ENCODE results near the gene MAP9. TPM values are rescaled to one million over a fixed set of nuclear protein-coding genes. Genes with fewer than 3 reads are reported as not detected.

The MAP9 gene
- total and polyA plus RNA-seq, 2 donors (not counting 3 experiments of a cell fraction or from before 2014, with no cell fraction given), result 0.17 to 1.3 TPM

- POLR2A ChIA-PET, result no interaction called here
- Histone ChIP-seq H3K4me3 (replicated peaks in 1 of 3; ENCODE audit: insufficient read depth in 1 of 3, low read depth in 1 of 3, low read length in 3 of 3) (no peak overlapping the region), H3K27me3 (ENCODE audit: control insufficient read depth in 2 of 2, insufficient read depth in 2 of 2, low read length in 2 of 2) (peaks cover 2 to 4% of the 10 kb centered on the region in 2 experiments), H3K4me1 (ENCODE audit: control insufficient read depth, extremely low read depth, insufficient read depth, low read length) (no peaks in the 10 kb centered on the region), H3K4me2 (ENCODE audit: insufficient read depth, low read length) (no peak overlapping the region), H3K36me3 (ENCODE audit: control insufficient read depth in 2 of 2, extremely low read depth in 1 of 2, insufficient read depth in 2 of 2, low read length in 2 of 2) (no peaks in the 10 kb centered on the region), H4K20me1 (replicated peaks; ENCODE audit: control insufficient read depth, extremely low read depth, insufficient read depth, low read length) (no peaks in the 10 kb centered on the region), H2AFZ (ENCODE audit: low read depth, low read length) (no peak overlapping the region), H3K79me2 (ENCODE audit: control insufficient read depth, insufficient read depth, low read length) (no peaks in the 10 kb centered on the region), H3K9ac (replicated peaks; ENCODE audit: extremely low read depth, insufficient read depth, low read length) (no peak overlapping the region), H3K27ac (ENCODE audit: insufficient read depth, low read depth, low read length) (no peak overlapping the region), H3K9me1 (replicated peaks; ENCODE audit: control insufficient read depth, extremely low read depth, insufficient read depth, low read length) (no peaks in the 10 kb centered on the region), H3K9me3 (replicated peaks; ENCODE audit: control insufficient read depth, insufficient read depth, low read length) (no peaks in the 10 kb centered on the region)
- CTCF ChIA-PET, result interaction anchor here (1.0 to 2.8 kb wide), 7 partner anchors 9 to 553 kb away, joined by 3 to 20 read pairs (median 4); partner anchors contain the start of gene CTSO
- intact Hi-C loops (cut with micrococcal nuclease), result loop anchor here (5.0 kb wide), 1 partner anchor 977 kb away; no protein-coding TSS in a partner anchor
- BruUV-seq (replicated peaks), result no TSS peak
- FAIRE-seq (no peak), DNase-seq (ENCODE audit: low read depth, low spot score) (no peak)
- TF ChIP-seq MYC (IDR thresholded peaks at IDR 0.05; ENCODE audit: low read depth, low read length) (no peak), EZH2 (IDR thresholded peaks at IDR 0.05; ENCODE audit: borderline replicate concordance, low read depth, low read length, severe bottlenecking) (no peak), JUN (IDR thresholded peaks at IDR 0.05; ENCODE audit: borderline replicate concordance, insufficient read depth, insufficient read length, low read depth) (no peak), FOS (IDR thresholded peaks at IDR 0.05; ENCODE audit: borderline replicate concordance, insufficient read depth, low read length) (no peak), POLR2AphosphoS5 (IDR thresholded peaks at IDR 0.05; ENCODE audit: insufficient read depth, low read depth, low read length) (no peak), CTCF (IDR thresholded peaks at IDR 0.05; ENCODE audit: extremely low read depth in 1 of 2, insufficient read depth in 1 of 2, low read depth in 1 of 2, low read length in 2 of 2) (no peak), MAX (IDR thresholded peaks at IDR 0.05; ENCODE audit: insufficient read depth, insufficient read length) (no peak), POLR2A (IDR thresholded peaks at IDR 0.05; ENCODE audit: low read depth, low read length) (no peak), GATA2 (IDR thresholded peaks at IDR 0.05; ENCODE audit: insufficient read depth, insufficient read length, low read depth, low read length) (no peak)
- dilution Hi-C loops (cut with MboI; ENCODE audit: extremely low pct_ligation_motif_present, low sequenced_read_pairs), result no loop called here
Measured at GRCh38 chr4:155399974-155400697, 23.4 kb upstream of the MAP9 start.

Measured in endothelial cell of umbilical vein (primary cell).